ENCODE results near the gene NDUFAB1.
"Not testable (repeated sequence)": the region's sequence is repeated elsewhere in the genome, so short reads cannot be mapped to it uniquely, and the experiment has no call there.

The NDUFAB1 gene

GRCh38 chr16:23595951-23596720 is at the start of gene NDUFAB1:
Gene NDUFAB1, minus strand, starts transcription at chr16:23596316. Its CDS starts 26 bp downstream, at chr16:23596290.
- DNase-seq = peak; percentile 94

GRCh38 chr16:23642246-23642774 is 46.2 kb upstream of the NDUFAB1 start:
- DNase-seq = no peak

GRCh38 chr16:23640931-23641765 is 45.0 kb upstream of the NDUFAB1 start, which contains the start of the genes DCTN5 and PALB2:
Gene DCTN5, plus strand, starts transcription at chr16:23641466. Its CDS starts 77 bp downstream, at chr16:23641543.
Gene PALB2, minus strand, starts transcription at chr16:23641310. Its CDS starts 153 bp downstream, at chr16:23641157.
- peak; percentile 84 for DNase-seq

- DNase-seq = peak; percentile 22
These were observed 44.5 kb upstream of the NDUFAB1 start for GRCh38 chr16:23640615-23640930.

GRCh38 chr16:23635958-23636357 is 39.8 kb upstream of the NDUFAB1 start:
- no peak for DNase-seq

GRCh38 chr16:23634461-23635036 is 38.4 kb upstream of the NDUFAB1 start:
- DNase-seq = no peak

GRCh38 chr16:23631874-23632273 is 35.8 kb upstream of the NDUFAB1 start:
- not testable (repeated sequence) for DNase-seq

GRCh38 chr16:23629516-23629915 is 33.4 kb upstream of the NDUFAB1 start:
- DNase-seq = no peak

GRCh38 chr16:23624092-23624491 is 28.0 kb upstream of the NDUFAB1 start:
- DNase-seq = no peak

GRCh38 chr16:23615805-23616204 is 19.7 kb upstream of the NDUFAB1 start:
- no peak for DNase-seq

- DNase-seq = no peak
These were observed 15.8 kb upstream of the NDUFAB1 start for GRCh38 chr16:23611936-23612335.

GRCh38 chr16:23610905-23611304 is 14.8 kb upstream of the NDUFAB1 start:
- DNase-seq = not testable (repeated sequence)

GRCh38 chr16:23609929-23610328 is 13.8 kb upstream of the NDUFAB1 start:
- DNase-seq = no peak

GRCh38 chr16:23608194-23608593 is 12.1 kb upstream of the NDUFAB1 start:
- no peak for DNase-seq

- DNase-seq = no peak
These were observed 11.6 kb upstream of the NDUFAB1 start for GRCh38 chr16:23607726-23608125.

GRCh38 chr16:23597003-23597756 is 1.1 kb upstream of the NDUFAB1 start:
- DNase-seq = no peak

- no peak for DNase-seq
These were observed 718 bp downstream of the NDUFAB1 start for GRCh38 chr16:23595246-23595950.

- DNase-seq = no peak
These were observed 1.9 kb downstream of the NDUFAB1 start for GRCh38 chr16:23594186-23594585.

GRCh38 chr16:23590181-23590580 is 5.9 kb downstream of the NDUFAB1 start:
- no peak for DNase-seq

- no peak for DNase-seq
These were observed 8.4 kb downstream of the NDUFAB1 start for GRCh38 chr16:23587726-23588125.

GRCh38 chr16:23584186-23585076 is 11.7 kb downstream of the NDUFAB1 start:
- no peak for DNase-seq

Measured in stimulated activated CD4-positive, alpha-beta T cell treated with anti-CD3 and anti-CD28 coated beads, Interleukin-4, amount 100 ng/mL, for 1 hour (primary cell).